ENCODE results near the gene CXCL3.
A peak's percentile ranks its signal among the peaks of the same experiment; 100 is the strongest.

The CXCL3 gene

GRCh38 chr4:74018771-74019170 is 19.7 kb downstream of the CXCL3 start:
- H3K4me3 ChIP-seq, result no peak overlapping the region
- no peak overlapping the region for H3K27ac ChIP-seq

- no peak overlapping the region for H3K27ac ChIP-seq
- no peak overlapping the region for H3K4me3 ChIP-seq
Observed at GRCh38 chr4:74018116-74018515, 20.4 kb downstream of the CXCL3 start.

DNA sequence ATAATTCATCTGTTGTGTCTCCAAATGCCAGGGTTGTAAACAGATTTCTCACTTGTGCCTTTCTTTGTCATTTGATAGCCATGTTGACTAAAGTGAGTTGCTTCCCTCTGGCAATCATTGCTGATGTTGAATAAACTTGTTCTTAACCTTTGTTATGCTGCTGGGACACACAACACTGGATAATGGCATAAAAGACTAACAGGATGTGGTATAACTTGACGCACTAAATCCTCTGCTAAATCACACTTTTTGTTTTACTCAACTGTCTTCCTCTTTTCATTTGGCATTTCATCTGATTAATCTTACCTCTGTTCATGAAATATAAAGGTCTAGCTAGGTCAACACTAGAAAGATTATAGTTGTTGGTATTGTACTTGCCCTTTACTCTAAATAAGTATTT is 22.4 kb downstream of the CXCL3 start:
- Histone ChIP-seq H3K4me3 (no peak overlapping the region), H3K27ac (no peak overlapping the region)

DNA sequence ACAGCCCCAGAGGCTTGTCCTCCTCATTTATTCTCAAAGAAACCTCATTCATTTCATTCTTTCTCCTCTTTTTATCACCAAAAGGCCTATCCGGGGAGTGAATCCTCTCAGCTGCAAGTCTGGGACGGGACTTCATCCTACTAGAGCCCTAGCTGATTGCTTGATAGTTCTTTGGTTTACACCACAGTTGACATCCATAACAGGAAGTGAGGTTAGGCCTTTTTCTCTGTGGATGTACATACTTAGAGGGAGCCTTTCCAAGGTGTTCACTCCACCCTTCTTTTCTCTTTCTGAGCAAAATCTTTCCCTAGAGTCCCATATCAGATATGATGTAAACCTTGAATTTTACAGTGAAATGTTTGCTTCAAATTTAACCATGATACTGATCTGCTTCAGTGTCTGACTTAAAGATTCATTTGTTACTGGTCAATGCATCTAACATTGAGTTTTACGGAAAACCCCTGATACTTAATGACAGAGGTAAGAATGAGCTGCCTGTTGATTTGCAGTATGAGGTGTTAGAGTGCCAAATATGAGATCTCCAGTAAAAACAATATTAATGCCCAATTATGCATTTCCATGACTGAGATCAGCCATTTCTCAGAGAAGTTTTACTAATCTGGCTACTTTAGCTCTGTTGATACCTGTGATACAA is 23.2 kb downstream of the CXCL3 start:
- no peak overlapping the region for H3K27ac ChIP-seq

GRCh38 chr4:74014332-74014731 is 24.2 kb downstream of the CXCL3 start:
- Histone ChIP-seq H3K27ac (no peak overlapping the region), H3K4me3 (no peak overlapping the region)

More for the DNA sequence above, 23.2 kb downstream of the CXCL3 start:
- no peak overlapping the region for H3K4me3 ChIP-seq

GRCh38 chr4:74013264-74013663 is 25.2 kb downstream of the CXCL3 start:
- no peak overlapping the region for H3K27ac ChIP-seq

GRCh38 chr4:74012130-74012529 is 26.4 kb downstream of the CXCL3 start:
- Histone ChIP-seq H3K27ac (no peak overlapping the region), H3K4me3 (no peak overlapping the region)

More at GRCh38 chr4:74013264-74013663, 25.2 kb downstream of the CXCL3 start:
- no peak overlapping the region for H3K4me3 ChIP-seq

DNA sequence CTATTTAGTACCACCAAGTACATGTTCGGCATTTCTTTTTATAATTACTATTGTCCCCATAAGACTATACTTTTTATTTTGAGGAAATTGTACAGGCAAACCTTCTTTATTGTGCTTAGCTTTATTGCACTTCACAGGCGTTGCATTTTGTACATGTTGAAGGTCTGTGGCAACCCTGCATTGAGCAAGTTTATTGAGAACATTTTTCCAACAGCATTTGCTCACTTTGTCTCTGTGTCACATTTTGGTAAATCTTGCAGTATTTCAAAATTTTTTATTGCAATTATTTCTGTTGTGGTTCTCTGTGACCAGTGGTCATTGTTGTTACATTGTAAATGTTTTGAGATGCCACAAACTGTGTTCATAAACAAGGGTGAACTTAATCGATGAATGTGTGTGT is 29.2 kb downstream of the CXCL3 start:
- H3K27ac ChIP-seq, result no peak overlapping the region

DNA sequence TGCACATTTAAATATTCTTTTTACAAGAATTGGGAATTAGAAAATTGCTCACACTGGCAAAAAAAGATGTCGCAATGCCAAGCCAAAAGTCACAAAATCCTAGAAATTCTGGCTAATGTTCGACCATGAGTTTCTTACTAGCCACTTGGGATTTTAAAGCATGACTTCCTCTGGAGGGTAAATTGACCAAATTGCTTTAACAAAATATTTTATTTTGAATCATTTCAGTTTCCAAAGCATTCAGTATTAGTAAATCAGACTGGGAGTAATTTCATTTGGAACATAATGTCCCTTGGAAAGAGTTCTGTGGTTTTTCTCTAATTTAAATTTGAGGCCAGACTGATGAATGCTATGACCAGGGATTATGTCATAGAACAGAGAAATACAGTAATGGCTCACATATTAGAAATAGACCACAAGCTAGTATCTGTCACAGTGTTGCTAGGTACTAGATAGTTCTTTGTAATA is 32.4 kb downstream of the CXCL3 start:
- H3K27ac ChIP-seq, result no peak overlapping the region
- no peak overlapping the region for H3K4me3 ChIP-seq

More for the DNA sequence above, 29.2 kb downstream of the CXCL3 start:
- H3K4me3 ChIP-seq, result no peak overlapping the region

DNA sequence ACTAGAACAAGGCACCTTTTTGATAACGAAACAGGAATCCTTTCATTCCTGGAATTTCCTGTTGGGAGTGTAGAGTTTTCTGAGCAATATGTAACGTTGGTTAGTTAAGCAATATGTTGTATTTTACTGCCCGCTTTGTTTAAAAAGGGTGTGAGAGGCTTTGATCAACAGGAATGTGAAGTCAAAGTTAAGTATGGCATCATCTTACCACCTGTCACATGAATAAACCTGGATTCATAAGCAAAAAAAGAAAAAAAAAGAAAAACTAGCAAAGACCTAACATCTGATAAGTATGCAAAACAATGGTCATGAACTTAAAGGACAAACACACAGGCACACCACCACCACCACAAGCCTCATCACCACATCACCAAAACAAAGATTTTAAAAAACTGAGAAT is 33.0 kb downstream of the CXCL3 start:
- Histone ChIP-seq H3K4me3 (no peak overlapping the region), H3K27ac (peak overlapping the region in 1 of 21 experiments; percentile 13)

GRCh38 chr4:74004668-74005067 is 33.8 kb downstream of the CXCL3 start:
- no peak overlapping the region for H3K4me3 ChIP-seq
- no peak overlapping the region for H3K27ac ChIP-seq

- H3K4me3 ChIP-seq, result no peak overlapping the region
- no peak overlapping the region for H3K27ac ChIP-seq
Observed at GRCh38 chr4:74000301-74000700, 38.2 kb downstream of the CXCL3 start.

DNA sequence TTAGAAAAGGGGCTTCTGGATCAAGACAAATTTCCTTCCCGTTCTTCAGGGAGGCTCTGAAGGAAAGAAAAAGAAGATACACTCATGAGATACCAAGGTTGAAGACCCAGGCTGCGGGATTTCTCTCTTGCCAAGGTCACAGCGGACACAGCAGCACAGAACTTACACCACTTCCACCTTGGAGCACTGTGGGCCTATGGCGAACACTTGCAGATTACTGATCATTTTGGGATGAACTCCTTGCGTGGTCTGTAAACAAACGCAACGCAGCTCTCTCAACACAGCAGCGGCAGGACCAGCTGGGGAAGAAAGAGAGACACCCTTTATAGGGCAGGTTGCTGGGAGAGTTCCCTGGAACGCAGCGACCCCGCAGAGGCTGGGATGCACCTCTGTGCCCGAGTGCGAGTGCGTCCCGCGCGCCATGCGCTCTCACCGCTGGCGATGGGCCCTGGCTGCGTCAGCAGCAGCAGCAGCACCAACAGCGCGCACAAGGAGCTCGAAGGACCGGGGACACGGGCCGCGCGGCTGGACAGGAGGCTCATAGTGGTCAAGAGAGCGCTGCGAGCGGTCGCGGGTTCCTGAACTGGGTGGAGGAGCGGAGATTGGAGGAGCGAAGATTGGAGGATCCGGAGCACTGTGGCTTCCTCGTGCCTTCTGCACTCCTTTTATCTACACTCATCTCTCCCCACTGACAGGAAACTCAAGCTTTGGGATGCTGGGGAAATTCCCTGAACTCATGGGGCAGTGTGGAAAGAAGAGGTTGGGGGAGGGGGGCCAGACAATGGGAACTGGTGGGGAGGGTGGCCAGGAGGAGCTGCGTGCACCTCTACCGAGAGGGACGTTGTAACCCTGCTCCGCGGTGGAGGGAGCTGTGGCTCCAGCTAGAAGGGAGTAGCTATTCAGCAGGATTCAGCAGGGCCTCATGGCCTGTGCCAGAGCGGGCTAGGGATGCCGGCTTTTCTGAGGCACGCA is 40.2 kb downstream of the CXCL3 start, which contains the start of gene CXCL5:
Gene CXCL5 (minus strand): TSS at position 638 of the 972 bp plus-strand sequence. CDS start 96 bp downstream, at position 542.
- Histone ChIP-seq H3K4me3 (peak within 1 kb of the TSS in 3 of 7 experiments; percentile 8 to 14 (median 10)), H3K27ac (no peak within 1 kb of the TSS)

DNA sequence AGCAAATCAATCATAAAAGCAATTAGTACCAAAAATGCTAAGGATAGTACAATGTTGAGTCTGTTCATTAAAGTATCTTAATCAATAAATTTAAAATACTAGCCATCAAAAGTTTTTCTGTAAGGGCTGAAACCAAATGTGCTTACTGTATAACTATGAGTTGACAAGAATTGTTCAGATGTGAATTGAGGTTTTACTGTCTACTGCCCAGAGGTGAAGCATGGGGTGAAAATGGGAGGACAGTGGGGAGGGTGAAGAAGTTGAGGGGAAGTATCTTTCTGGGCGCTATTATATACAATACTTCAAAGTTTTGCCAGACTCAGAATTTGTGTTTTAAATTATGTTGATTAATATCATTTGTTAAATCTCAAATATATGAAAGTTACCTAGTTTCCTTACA is 46.4 kb downstream of the CXCL3 start:
- H3K4me3 ChIP-seq, result no peak overlapping the region
- no peak overlapping the region for H3K27ac ChIP-seq

DNA sequence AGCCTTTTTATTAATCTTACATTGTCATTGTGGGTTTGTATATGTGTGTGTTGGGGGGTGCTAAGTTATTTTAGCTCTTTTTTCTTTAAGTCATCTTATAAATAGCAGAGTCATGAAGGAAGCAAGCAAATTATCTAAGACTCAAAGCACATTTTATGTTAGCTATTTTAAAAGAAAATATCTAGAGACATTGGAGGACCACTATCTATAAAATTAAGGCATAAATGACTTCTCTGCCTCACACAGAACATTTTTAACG is 46.8 kb downstream of the CXCL3 start:
- H3K27ac ChIP-seq, result no peak overlapping the region
- H3K4me3 ChIP-seq, result no peak overlapping the region

- Histone ChIP-seq H3K4me3 (no peak overlapping the region), H3K27ac (no peak overlapping the region)
Observed at GRCh38 chr4:73990988-73991741, 47.3 kb downstream of the CXCL3 start.

GRCh38 chr4:73989928-73990327 is 48.6 kb downstream of the CXCL3 start:
- no peak overlapping the region for H3K27ac ChIP-seq
- H3K4me3 ChIP-seq, result no peak overlapping the region

DNA sequence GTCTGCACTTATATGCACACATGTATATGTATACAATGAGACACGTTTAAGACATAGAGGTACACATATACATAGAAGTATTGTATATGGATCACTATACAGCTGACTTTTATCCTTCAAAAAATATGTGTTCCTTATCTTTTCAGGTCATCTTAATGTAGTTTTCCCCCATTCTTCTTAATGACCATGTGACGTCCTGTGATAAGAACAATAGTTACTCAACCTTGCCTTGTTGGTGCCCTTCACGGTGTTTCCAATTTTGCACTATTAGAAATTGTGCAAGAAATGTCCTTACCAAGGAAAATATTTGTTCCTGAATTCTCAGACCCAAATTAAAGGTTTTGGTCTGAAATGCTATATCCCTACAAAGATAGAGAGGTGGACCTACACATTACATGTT is 49.5 kb downstream of the CXCL3 start:
- no peak overlapping the region for H3K27ac ChIP-seq
- H3K4me3 ChIP-seq, result no peak overlapping the region

GRCh38 chr4:73988061-73988460 is 50.4 kb downstream of the CXCL3 start, which contains the start of gene PPBP:
PPBP (minus strand) TSS chr4:73988190; CDS start chr4:73988103, 87 bp downstream.
- H3K27ac ChIP-seq, result no peak within 1 kb of the TSS
- no peak within 1 kb of the TSS for H3K4me3 ChIP-seq
